Panc1 (cell line): ENCODE measurements around the gene UBE2G2. TPM values are rescaled to one million over a fixed set of nuclear protein-coding genes. Genes with fewer than 3 reads are reported as not detected.

Experiments
- ATAC-seq: fragments of 200-7000 bp; cut with Tn5 transposase; 2 replicates; pipeline ENCODE4 v1.9.1; 2020; ENCODE audit warnings: mild to moderate bottlenecking, moderate library complexity
- BruUV-seq: library from RNA; stranded (reverse); fragments of 400-500 nt; replicated peaks from 2 replicates; lab custom pipeline; 2021; lab: Mats Ljungman, UMichigan
- CTCF ChIA-PET: fragments of 300-600 bp; sonication (Branson Sonifier 250); formaldehyde crosslinking; loops from one replicate; lab custom pipeline; 2022; ENCODE audit warnings: antibody characterized with exemption; lab: Charles Lee
- POLR2A ChIA-PET: fragments of 300-600 bp; sonication (Branson Sonifier 250); formaldehyde crosslinking; loops from one replicate; lab custom pipeline; 2022; ENCODE audit warnings: antibody characterized with exemption; lab: Charles Lee
- DNase-seq: peaks from one replicate; pipeline ENCODE4 v3.0.0-alpha.2; 2010; ENCODE audit warnings: low read depth, low spot score
- H3K27ac ChIP-seq: 2 replicates; pipeline ENCODE4 v1.5.1; 2011; ENCODE audit warnings: mild to moderate bottlenecking, low read length, inconsistent platforms
- H3K27me3 ChIP-seq: fragments of 200-500 bp; sonication (Bioruptor generic); 2 replicates; pipeline ENCODE4 v1.6.0; 2014; ENCODE audit warnings: low read length, inconsistent platforms; ENCODE audit not compliant: control insufficient read depth, insufficient read depth
- H3K36me3 ChIP-seq: fragments of 200-500 bp; sonication (Bioruptor generic); 2 replicates; pipeline ENCODE4 v1.5.1; 2014; ENCODE audit warnings: inconsistent platforms, mild to moderate bottlenecking, low read length, moderate library complexity; ENCODE audit not compliant: control insufficient read depth, insufficient read depth
- H3K4me1 ChIP-seq: 2 replicates; pipeline ENCODE4 v1.5.1; 2011; ENCODE audit warnings: inconsistent platforms, mild to moderate bottlenecking, low read length, moderate library complexity; ENCODE audit not compliant: control insufficient read depth, insufficient read depth
- H3K4me3 ChIP-seq, 2 experiments: 2 replicates each; pipeline ENCODE4 v1.5.1; 2011 to 2012; ENCODE audit warnings: low read depth in 2 of 2, low read length in 2 of 2, mild to moderate bottlenecking in 2 of 2, inconsistent platforms in 1 of 2, moderate library complexity in 1 of 2
- H3K9me3 ChIP-seq: fragments of 200-500 bp; sonication (Bioruptor generic); 2 replicates; pipeline ENCODE4 v1.5.1; 2014; ENCODE audit warnings: low read depth, mild to moderate bottlenecking, inconsistent platforms, low read length, moderate library complexity; ENCODE audit not compliant: control insufficient read depth, insufficient read depth
- POLR2AphosphoS5 ChIP-seq: IDR thresholded peaks from 2 replicates; pipeline ENCODE4 v1.6.1; 2012; ENCODE audit warnings: mild to moderate bottlenecking, low read depth, low read length, moderate library complexity
- SIN3A ChIP-seq: IDR thresholded peaks from 2 replicates; pipeline ENCODE4 v1.6.1; 2012; ENCODE audit warnings: low read depth, mild to moderate bottlenecking, low read length, moderate library complexity, borderline replicate concordance; ENCODE audit not compliant: insufficient read depth
- TCF7L2 ChIP-seq: IDR thresholded peaks from 2 replicates; pipeline ENCODE4 v1.6.1; 2011; ENCODE audit warnings: mild to moderate bottlenecking, low read depth, low read length, inconsistent platforms
- in situ Hi-C: cut with HindIII; loops from 2 replicates; pipeline ENCODE4 v1.10.0; 2016; ENCODE audit warnings: low sequenced_read_pairs, low pct_unique_long_range_greater_than_20kb
- intact Hi-C: fragments of 100-400 bp; cut with micrococcal nuclease; formaldehyde crosslinking; loops from one replicate; pipeline ENCODE4 v1.10.0; 2022; ENCODE audit not compliant: unreplicated experiment
- total RNA-seq: library from RNA; stranded (reverse); gene quantifications from one replicate; pipeline ENCODE4 v1.2.1, GENCODE V29; 2021; ENCODE audit not compliant: unreplicated experiment
- TF ChIP-seq, protein P1 (sequence below), 2 experiments: IDR thresholded peaks; 2 replicates each; pipeline ENCODE4 v1.6.1; 2011 to 2012; ENCODE audit warnings: low read depth in 2 of 2, control low read depth in 1 of 2, low read length in 1 of 2, mild to moderate bottlenecking in 1 of 2, moderate library complexity in 1 of 2; ENCODE audit not compliant: insufficient read depth in 1 of 2
- TF ChIP-seq, protein P2 (sequence below): fragments of 450-650 bp; IDR thresholded peaks from 2 replicates; pipeline ENCODE4 v1.5.1; 2017; ENCODE audit warnings: mild to moderate bottlenecking

Gene UBE2G2
- total RNA-seq, 1 experiment from 2014 or later: 77.4 TPM

DNA sequence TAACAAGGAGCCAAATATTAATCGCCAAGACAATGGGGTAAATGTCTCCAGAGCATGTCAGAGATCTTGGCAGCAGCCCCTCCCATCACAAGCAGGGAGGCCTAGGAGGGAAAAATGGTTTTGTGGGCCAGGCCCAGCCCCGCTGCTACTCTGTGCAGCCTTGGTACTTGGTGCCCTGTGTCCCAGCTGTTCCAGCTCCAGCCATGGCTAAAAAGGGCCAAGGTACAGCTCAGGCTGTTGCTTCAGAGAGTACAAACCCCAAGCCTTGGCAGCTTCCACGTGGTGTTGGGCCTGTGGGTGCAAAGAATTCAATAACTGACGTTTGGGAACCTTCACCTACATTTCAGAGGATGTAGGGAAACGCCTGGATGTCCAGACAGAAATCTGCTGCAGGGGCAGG, 10.4 kb downstream of the UBE2G2 start:
- in situ Hi-C loops: no loop called here
- H3K4me1 ChIP-seq: 0 out of 2 replicates have a peak, but pooled peaks cover 3% of the 10 kb centered on the region
- H3K9me3 ChIP-seq: no peaks in the 10 kb centered on the region
- DNase-seq: no peak
- no peak for ATAC-seq
- H3K27ac ChIP-seq: no peak overlapping the region
- ChIA-PET POLR2A (interaction anchor here (0.6 kb wide), 1 partner anchor 210 kb away, joined by 4 read pairs; no protein-coding TSS in a partner anchor), CTCF (no interaction called here)
- no peaks in the 10 kb centered on the region for H3K36me3 ChIP-seq
- H3K4me3 ChIP-seq: no peak overlapping the region
- TF ChIP-seq SIN3A (no peak), TCF7L2 (no peak), POLR2AphosphoS5 (no peak)
- TF ChIP-seq, protein P1, sequence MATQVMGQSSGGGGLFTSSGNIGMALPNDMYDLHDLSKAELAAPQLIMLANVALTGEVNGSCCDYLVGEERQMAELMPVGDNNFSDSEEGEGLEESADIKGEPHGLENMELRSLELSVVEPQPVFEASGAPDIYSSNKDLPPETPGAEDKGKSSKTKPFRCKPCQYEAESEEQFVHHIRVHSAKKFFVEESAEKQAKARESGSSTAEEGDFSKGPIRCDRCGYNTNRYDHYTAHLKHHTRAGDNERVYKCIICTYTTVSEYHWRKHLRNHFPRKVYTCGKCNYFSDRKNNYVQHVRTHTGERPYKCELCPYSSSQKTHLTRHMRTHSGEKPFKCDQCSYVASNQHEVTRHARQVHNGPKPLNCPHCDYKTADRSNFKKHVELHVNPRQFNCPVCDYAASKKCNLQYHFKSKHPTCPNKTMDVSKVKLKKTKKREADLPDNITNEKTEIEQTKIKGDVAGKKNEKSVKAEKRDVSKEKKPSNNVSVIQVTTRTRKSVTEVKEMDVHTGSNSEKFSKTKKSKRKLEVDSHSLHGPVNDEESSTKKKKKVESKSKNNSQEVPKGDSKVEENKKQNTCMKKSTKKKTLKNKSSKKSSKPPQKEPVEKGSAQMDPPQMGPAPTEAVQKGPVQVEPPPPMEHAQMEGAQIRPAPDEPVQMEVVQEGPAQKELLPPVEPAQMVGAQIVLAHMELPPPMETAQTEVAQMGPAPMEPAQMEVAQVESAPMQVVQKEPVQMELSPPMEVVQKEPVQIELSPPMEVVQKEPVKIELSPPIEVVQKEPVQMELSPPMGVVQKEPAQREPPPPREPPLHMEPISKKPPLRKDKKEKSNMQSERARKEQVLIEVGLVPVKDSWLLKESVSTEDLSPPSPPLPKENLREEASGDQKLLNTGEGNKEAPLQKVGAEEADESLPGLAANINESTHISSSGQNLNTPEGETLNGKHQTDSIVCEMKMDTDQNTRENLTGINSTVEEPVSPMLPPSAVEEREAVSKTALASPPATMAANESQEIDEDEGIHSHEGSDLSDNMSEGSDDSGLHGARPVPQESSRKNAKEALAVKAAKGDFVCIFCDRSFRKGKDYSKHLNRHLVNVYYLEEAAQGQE (IDR thresholded peaks at IDR 0.05; ENCODE audit: insufficient read depth in 1 of 2, low read depth in 2 of 2, low read length in 1 of 2): no peak
- TF ChIP-seq, protein P2, sequence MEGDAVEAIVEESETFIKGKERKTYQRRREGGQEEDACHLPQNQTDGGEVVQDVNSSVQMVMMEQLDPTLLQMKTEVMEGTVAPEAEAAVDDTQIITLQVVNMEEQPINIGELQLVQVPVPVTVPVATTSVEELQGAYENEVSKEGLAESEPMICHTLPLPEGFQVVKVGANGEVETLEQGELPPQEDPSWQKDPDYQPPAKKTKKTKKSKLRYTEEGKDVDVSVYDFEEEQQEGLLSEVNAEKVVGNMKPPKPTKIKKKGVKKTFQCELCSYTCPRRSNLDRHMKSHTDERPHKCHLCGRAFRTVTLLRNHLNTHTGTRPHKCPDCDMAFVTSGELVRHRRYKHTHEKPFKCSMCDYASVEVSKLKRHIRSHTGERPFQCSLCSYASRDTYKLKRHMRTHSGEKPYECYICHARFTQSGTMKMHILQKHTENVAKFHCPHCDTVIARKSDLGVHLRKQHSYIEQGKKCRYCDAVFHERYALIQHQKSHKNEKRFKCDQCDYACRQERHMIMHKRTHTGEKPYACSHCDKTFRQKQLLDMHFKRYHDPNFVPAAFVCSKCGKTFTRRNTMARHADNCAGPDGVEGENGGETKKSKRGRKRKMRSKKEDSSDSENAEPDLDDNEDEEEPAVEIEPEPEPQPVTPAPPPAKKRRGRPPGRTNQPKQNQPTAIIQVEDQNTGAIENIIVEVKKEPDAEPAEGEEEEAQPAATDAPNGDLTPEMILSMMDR: no peak
- BruUV-seq: no TSS peak
- intact Hi-C loops: no loop called here
- no peaks in the 10 kb centered on the region for H3K27me3 ChIP-seq

- Histone ChIP-seq H3K9me3 (no peaks in the 10 kb centered on the region), H3K4me3 (no peak overlapping the region), H3K4me1 (peaks cover 7% of the 10 kb centered on the region; the same call in 1 of the 2 replicates), H3K36me3 (no peaks in the 10 kb centered on the region), H3K27ac (no peak overlapping the region), H3K27me3 (no peaks in the 10 kb centered on the region)
- BruUV-seq: no TSS peak
- DNase-seq (no peak), ATAC-seq (no peak)
- TF ChIP-seq, protein P2: no peak
- TF ChIP-seq POLR2AphosphoS5 (no peak), TCF7L2 (no peak), SIN3A (no peak)
- TF ChIP-seq, protein P1 (IDR thresholded peaks at IDR 0.05; ENCODE audit: insufficient read depth in 1 of 2, low read depth in 2 of 2, low read length in 1 of 2): no peak
- intact Hi-C loops: no loop called here
- ChIA-PET POLR2A (no interaction called here), CTCF (no interaction called here)
- in situ Hi-C loops: no loop called here
Measured at GRCh38 chr21:44790368-44790767, 11.3 kb downstream of the UBE2G2 start.
